BE2C (cell line): ENCODE results near the gene INPP5A.

Experiments used
- DNase-seq: peaks from one replicate; pipeline ENCODE4 v3.0.0-alpha.2; 2020
- H3K27me3 ChIP-seq: fragments of 250-450 bp; sonication (Bioruptor Pico); 2 replicates; pipeline ENCODE4 v1.5.1; 2020; ENCODE audit warnings: mild to moderate bottlenecking
- H3K36me3 ChIP-seq: fragments of 250-450 bp; sonication (Bioruptor Pico); 2 replicates; pipeline ENCODE4 v1.5.1; 2020; ENCODE audit warnings: mild to moderate bottlenecking
- H3K4me1 ChIP-seq: fragments of 250-450 bp; sonication (Bioruptor Pico); 2 replicates; pipeline ENCODE4 v1.5.1; 2020
- H3K4me3 ChIP-seq: 2 replicates; pipeline ENCODE4 v1.5.1; 2011; ENCODE audit warnings: low read depth, low read length
- H3K9me3 ChIP-seq: fragments of 250-450 bp; sonication (Bioruptor Pico); 2 replicates; pipeline ENCODE4 v1.5.1; 2020
- CTCF ChIP-seq: IDR thresholded peaks from 2 replicates; pipeline ENCODE4 v1.5.1; 2012; ENCODE audit warnings: mild to moderate bottlenecking, low read depth, low read length

INPP5A gene

GRCh38 chr10:132518572-132519381 is 18.8 kb upstream of the INPP5A start:
- Histone ChIP-seq H3K9me3 (no peaks in the 10 kb centered on the region), H3K4me3 (no peak overlapping the region), H3K27me3 (no peaks in the 10 kb centered on the region), H3K36me3 (no peaks in the 10 kb centered on the region), H3K4me1 (peaks cover 12% of the 10 kb centered on the region)
- DNase-seq = no peak
- no peak for TF ChIP-seq CTCF

GRCh38 chr10:132519382-132520176 is 18.0 kb upstream of the INPP5A start:
- no peak overlapping the region for H3K4me3 ChIP-seq

GRCh38 chr10:132520177-132520811 is 17.3 kb upstream of the INPP5A start:
- Histone ChIP-seq H3K9me3 (no peaks in the 10 kb centered on the region), H3K4me3 (no peak overlapping the region), H3K27me3 (peaks cover 4% of the 10 kb centered on the region; the same call in 1 of the 2 replicates), H3K36me3 (no peaks in the 10 kb centered on the region), H3K4me1 (peaks cover 12% of the 10 kb centered on the region)
- no peak for DNase-seq
- no peak for TF ChIP-seq CTCF

More at GRCh38 chr10:132519382-132520176, 18.0 kb upstream of the INPP5A start:
- H3K27me3 ChIP-seq = no peaks in the 10 kb centered on the region; the same call in 1 of the 2 replicates
- DNase-seq = no peak
- TF ChIP-seq CTCF = no peak
- H3K4me1 ChIP-seq = peaks cover 12% of the 10 kb centered on the region
- H3K9me3 ChIP-seq = no peaks in the 10 kb centered on the region
- H3K36me3 ChIP-seq = no peaks in the 10 kb centered on the region

- Histone ChIP-seq H3K4me3 (no peak overlapping the region), H3K36me3 (no peaks in the 10 kb centered on the region), H3K4me1 (peaks cover 12% of the 10 kb centered on the region), H3K27me3 (peaks cover 4% of the 10 kb centered on the region; the same call in 1 of the 2 replicates), H3K9me3 (no peaks in the 10 kb centered on the region)
- TF ChIP-seq CTCF = no peak
- no peak for DNase-seq
These were observed 16.5 kb upstream of the INPP5A start for GRCh38 chr10:132521041-132521465.

- TF ChIP-seq CTCF = no peak
- H3K9me3 ChIP-seq = no peaks in the 10 kb centered on the region
- no peak for DNase-seq
- H3K27me3 ChIP-seq = peaks cover 5% of the 10 kb centered on the region
- peaks cover 12% of the 10 kb centered on the region for H3K4me1 ChIP-seq
- H3K36me3 ChIP-seq = no peaks in the 10 kb centered on the region
- no peak overlapping the region for H3K4me3 ChIP-seq
These were observed 16.0 kb upstream of the INPP5A start for GRCh38 chr10:132521466-132522102.
